Nucleus accumbens (tissue), 56 donors: ENCODE data around the gene CHRNB2.

Source experiments
- DNase-seq, 56 donors: peaks; one replicate each; lab custom pipeline; 2025; lab: John Stamatoyannopoulos, UW

Gene CHRNB2

DNA sequence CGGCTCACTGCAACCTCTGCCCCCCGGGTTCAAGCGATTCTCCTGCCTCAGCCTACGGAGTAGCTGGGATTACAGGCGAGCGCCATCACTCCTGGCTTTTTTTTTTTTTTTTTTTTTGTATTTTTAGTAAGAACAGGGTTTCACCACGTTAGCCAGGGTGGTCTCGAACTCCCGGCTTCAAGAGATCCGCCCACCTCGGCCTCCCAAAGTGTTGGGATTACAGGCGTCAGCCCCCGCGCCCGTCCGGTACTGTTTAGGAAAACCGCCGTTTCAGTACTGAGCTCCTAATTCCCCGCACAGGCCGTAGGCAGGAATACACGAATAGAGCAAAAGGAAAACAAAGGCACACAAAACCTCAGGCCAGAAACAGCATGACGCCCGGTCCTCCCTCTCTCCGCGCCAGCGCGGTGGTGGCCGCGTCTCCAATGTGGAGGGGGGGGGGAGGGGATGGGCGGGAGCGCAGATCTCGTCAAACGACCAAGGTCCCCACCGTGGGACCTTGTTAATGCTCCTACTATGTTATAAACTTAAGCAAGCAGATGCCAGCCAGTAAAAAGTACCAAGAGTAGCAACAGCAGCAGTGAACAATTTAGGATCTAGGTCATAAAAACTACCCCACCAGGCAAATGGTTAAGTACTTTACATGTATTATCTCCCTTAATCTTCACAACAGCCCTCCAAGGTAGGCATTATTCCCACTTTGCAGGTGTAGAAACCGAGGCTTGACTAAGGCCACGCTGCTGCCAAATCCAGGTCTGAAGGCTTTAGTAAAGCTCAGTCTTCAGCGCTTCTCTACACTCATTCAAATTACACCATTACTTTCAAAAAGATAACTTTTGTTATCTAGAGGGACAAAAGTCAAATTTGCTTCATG, 41.1 kb downstream of the CHRNB2 start:
- peak in 39 of 56 donors; percentile 19 to 62 (median 32) for DNase-seq

DNA sequence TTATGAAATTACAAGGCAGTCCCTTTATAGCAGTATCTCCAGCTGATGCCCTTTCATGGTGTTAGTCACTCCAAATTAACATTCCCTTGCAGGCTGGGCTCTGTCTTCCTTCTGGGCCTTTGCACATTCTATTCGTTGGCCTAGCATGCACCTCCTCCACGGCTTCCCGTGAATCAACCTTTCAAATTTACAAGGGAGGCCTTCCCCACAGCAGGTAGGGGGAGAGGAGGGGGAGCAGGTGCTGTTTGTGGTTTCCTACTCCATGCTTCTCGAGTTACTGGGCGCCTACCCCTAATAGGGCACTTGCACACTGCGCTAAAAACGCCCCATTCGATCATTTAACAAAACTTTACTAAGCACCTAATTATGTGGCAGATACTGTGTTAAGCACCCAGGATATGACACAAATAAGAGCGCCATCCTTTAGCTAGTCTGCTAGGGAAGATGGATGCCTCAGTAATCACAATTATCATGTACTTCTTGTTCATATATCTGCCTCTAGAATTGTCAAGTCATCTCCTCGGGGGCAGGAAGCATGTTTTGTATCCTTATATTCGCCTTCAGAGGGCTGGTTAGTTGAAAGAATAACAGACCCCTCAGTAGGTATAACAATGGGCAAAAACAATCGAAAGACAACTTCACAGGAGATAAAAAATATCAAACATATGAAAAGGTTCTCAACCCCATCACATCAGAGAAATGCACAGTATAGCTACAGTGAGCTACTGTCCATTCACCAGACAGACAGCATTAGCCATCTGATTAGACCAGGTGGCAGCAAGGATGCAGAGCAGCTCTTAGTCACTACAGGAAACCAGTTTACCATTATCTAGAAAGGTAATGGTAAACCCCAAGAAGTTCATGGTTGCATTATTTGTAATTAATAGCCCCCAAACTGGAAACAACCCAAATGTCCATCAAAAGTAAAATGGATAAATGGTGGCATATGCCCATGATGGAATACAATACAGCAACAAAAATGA, 42.1 kb downstream of the CHRNB2 start:
- no peak for DNase-seq

DNA sequence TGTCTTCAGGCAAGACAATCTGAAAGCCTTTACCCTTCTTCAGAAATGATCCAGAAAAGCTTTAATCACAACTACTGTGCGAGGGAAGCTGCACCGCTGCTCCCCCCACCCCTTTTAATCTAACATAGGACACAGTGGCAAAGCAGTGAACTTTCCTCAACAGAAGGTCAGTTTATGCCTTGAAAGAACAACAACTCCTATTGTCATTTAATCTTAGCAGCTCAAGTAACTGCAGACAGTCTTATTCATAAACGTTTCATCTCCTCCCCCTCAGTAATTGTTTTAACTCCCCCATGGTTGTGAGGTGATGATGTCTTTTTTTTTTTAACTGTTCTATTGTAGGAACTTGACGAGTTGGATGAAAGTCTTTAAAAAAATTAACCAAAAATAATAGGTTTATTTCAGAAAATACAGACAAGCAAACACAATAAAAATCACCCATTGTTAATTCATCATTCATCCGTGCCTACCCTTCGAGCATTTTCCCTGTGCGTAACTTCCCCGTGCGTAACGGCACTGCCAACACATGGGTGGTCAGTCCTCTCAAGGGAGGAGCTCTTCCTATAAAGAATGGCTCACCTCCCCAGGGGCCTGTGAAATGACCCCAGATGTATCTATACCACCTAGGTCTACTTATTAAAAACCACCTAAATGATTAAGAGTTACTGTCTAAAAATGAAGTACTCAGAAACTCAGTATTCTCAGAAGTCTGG, 43.7 kb downstream of the CHRNB2 start:
- DNase-seq = peak in 12 of 56 donors; percentile 2 to 50 (median 13)

GRCh38 chr1:154614247-154614646, 46.7 kb downstream of the CHRNB2 start:
- no peak for DNase-seq

DNA sequence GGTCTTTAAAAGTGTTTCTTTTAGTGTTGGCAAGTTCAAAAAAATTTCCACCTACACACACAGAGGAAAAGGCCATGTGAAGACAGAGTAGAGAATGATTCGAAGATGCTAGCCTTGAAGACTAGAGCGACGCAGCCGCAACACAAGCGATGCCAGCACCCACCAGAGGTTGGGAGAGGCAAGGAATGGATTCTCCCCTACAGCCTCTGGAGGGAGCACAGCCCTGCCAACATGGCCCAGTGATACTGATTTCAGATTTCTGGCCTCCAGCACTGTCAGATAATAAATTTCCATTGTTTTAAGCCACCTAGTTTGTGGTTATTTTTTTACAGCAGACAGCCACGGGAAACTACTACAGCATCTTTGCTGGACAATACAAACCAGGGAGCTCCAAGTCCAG, 47.3 kb downstream of the CHRNB2 start:
- peak in 1 of 56 donors; percentile 13 for DNase-seq

DNA sequence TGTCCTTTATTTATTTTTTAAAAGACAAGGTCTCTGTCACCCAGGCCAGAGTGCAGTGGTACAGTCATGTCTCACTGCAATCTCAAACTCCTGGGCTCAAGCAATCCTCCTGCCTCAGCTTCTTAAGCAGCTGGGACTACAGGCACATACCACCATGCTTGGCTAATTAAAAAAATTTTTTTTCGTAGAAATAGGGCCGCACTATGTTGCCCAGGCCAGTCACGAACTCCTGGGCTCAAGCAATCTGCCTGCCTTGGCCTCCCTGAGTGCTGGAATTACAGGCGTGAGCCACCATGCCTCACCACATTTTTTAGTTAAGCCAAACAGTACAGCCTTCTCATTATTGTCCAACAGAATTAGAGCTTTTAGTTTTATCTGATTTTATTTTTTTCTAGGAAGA, 47.8 kb downstream of the CHRNB2 start:
- DNase-seq = no peak

DNA sequence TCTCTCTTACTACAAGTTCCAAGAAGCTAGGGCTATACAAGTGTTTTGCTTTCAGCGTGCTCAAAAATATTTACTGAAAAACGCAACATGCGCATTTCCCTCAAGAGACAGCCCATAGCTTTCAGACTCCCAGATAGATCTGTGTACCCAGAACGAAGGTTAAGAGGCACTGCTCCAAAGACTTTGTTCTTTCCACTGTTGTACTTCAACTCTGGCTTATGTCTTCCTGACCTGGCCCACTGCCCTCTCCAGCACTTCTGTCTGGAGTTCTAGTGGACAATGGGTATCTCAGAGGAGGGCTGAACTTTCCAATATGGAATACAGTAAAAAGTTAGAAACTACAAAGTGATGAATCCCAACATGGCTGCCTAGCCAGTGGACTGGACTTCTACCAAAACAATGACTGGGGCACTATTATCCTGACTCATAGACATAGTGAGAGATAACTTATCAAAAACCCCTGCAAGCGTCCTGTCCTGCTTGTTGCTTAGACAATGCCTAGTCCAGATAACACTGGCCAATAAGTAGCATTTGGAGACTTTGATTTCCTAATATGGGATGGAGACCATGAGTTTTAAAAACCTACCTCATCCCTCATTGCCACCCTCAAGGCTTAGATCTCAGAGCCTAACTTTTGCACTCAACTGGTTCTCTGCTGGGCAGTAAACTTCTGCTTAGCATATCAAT, 49.2 kb downstream of the CHRNB2 start:
- DNase-seq = no peak

DNA sequence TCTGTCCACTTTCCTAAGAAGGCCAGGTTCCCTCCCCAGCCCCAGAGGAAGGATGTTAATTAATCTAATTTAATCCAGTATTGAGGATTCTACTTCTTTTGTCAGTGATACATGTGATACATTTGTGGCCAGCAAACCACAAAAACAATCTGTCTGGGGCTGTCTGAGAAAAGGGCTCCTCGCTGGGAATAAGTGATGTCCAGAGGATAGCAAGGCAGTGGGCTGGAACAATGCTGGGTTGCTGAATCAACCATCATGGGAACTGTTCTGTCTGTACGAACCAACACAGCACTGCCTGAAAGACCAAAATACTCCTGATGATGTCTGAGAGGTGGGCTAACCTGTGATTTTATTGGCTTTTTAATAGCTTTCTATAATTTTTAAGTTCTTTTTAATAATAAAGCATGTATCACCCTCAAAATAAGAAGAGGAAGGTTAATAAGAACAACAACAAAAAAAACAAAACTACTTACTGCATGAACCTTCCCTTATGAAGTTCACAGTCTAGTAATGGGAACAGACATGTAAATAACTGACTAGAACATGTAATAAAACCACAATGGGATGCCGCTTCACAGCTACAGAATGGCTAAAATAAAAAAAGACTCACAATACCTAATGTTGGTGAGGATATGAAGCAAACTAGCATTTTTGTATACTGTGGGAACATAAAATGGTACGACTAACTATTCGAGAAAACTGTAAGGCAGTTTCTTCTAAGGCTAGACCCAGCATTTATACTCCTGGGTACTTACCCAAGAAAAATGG, 51.8 kb downstream of the CHRNB2 start:
- no peak for DNase-seq

DNA sequence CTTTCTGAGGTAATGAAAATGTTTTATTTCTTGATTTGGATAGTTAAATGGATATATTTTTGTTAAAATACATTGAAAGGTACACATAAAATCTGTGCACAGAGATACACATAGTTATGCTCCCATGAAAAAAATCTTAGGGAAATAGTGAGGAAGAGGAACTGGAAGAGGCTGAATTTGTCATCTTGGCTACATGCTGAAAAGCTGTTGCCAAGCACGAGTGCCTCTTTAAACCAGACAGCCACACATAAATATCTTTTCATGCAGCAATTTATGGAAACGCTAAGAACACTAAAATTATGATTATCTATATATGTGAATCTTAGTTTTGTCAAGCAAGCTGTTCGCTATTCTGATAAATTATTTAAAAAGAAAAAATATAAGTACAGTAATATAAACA, 53.2 kb downstream of the CHRNB2 start:
- no peak for DNase-seq

- no peak for DNase-seq
These were observed 54.3 kb downstream of the CHRNB2 start for GRCh38 chr1:154621875-154622274.

GRCh38 chr1:154622503-154623039, 55.0 kb downstream of the CHRNB2 start:
- no peak for DNase-seq

DNA sequence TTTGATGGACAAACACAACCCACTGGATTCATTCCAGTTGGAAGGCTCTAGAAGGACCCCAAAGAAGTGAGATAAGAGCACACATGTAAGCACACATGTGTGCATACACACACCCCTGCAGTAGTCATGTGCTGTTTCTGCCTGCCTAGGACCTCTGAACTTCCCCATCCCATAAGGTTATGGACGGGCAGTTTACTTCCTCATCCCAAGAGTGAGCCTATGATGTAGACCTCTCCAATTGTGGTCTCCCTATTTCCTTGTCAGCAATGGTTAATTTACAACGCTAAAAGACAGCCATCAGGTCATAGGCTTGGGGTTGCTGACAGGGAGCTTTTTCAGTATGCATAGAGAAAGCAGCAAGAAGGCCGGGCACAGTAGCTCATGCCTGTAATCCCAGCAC, 55.8 kb downstream of the CHRNB2 start:
- DNase-seq = no peak

DNA sequence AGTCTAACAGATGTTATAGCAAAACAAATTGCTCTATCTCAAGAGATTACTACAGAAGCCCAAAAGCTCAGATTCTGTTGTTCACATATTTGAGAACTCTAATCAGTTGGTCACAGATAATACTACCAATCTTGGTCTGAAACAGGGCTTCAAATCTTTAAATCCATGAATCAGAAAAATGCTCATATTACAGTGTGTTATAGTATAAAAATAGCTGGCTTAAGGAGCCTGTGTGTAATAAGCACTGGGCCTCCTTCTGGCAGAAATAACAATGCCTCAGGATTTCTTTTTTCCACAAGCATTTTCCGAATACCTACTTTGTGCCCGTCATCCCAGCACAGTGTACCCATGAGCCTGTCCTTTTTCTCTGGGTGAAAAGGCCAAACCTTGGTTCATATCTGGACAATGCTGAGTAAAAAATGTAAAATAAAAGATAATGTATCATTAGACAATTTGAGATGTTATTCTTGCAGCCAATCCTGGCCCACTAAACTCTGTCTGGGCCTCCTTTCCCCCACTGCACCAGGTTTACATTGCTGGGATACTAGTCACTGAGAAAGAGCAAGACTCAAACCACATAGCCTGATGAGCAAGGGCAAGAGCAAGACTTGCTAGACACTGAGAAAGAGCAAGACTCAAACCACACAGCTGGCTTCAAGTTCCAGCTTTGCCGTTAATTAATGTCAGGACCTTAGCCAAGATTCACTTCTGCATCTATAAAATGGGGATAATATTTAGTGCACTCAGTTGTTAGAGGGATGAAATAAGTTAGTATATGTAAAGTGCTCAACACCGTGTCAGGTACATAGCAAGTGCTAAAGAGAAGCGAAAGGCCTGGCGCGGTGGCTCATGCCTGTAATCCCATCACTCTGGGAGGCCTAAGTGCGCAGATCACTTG, 57.4 kb downstream of the CHRNB2 start:
- no peak for DNase-seq

DNA sequence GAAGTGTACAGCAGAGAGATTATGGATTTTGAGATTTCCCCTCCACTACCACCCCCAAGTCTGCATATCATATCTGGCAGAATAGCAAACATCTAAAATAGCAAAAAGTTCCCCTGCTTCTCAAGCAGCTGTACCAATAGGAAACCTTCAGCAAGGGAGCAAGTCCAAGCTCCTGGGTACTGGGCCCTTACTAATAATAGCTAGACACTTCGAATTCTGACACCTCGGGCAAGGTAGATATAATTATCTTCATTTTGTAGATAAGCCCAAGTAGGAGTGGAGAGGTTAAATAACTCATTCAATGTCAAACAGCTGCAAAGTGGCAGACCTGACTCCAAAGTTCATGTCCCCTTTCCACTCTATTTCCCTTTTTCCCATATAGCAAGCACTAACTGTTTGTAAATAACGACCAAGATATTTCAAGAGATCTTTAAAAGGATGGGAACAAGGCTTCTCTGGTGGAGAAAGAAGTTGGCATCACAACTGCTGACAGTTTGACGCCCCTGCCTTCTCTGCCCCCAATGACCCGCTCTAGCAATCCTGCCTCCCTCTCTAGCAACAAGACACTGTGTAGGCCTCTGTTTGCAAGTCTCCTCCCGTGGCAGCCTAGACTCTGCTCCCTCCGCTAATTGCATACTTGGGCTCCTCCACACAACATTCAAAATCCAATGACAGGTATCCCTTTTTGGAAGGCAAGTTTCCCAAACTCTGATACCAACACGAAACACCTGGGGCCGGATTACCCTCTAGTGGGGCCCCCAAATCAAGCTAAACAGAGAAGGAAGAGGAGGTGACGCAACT, 59.1 kb downstream of the CHRNB2 start:
- DNase-seq = peak in 6 of 56 donors; percentile 36 to 59 (median 42)

- DNase-seq = peak in 54 of 56 donors; percentile 21 to 93 (median 76)
These were observed 59.9 kb downstream of the CHRNB2 start for GRCh38 chr1:154627257-154628120.

DNA sequence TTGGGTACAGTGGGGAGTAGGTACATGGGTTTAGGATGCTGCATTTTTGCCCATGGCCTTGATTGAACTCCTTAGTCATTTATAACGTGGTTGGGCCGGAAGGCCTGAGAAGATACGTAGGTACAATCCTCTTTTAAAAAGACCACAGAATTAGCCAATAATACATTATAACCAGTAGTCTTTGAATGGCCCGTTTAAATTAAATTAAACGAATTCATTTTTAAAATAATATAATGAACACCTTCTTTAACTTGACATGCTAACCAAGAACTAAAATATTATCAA, 60.5 kb downstream of the CHRNB2 start:
- DNase-seq = no peak
